PFSK-1 (cell line): ENCODE results near the gene BNIP1.

Source experiments
- POLR2AphosphoS5 ChIP-seq: IDR thresholded peaks from 2 replicates; pipeline ENCODE4 v1.6.1; 2012; ENCODE audit warnings: low read depth, mild to moderate bottlenecking, control low read depth, low read length, moderate library complexity
- REST ChIP-seq, 2 experiments: IDR thresholded peaks; 2 replicates each; pipeline versions ENCODE4 v1.6.1 to v1.8.0; 2011 to 2012; ENCODE audit warnings: low read depth in 2 of 2, low read length in 2 of 2, control low read depth in 1 of 2, inconsistent platforms in 1 of 2, mild to moderate bottlenecking in 1 of 2, moderate library complexity in 1 of 2; ENCODE audit not compliant: insufficient read depth in 1 of 2
- SIN3A ChIP-seq: IDR thresholded peaks from 2 replicates; pipeline ENCODE4 v1.6.1; 2012; ENCODE audit warnings: mild to moderate bottlenecking, low read length, moderate library complexity, borderline replicate concordance; ENCODE audit not compliant: insufficient read depth

- no peak for TF ChIP-seq SIN3A
- TF ChIP-seq REST (IDR thresholded peaks at IDR 0.05; ENCODE audit: insufficient read depth in 1 of 2, low read depth in 2 of 2, low read length in 2 of 2) = no peak
- TF ChIP-seq POLR2AphosphoS5 = no peak
Measured at GRCh38 chr5:173123416-173123815, 20.9 kb upstream of the BNIP1 start.
